GM18505 (cell line): ENCODE results near the gene SDK1.

Experiments used
- ATAC-seq: cut with Tn5 transposase; IDR thresholded peaks from one replicate; pipeline ENCODE4 v1.9.1; 2021; ENCODE audit not compliant: unreplicated experiment
- POLR2A ChIP-seq: IDR thresholded peaks from 4 replicates; pipeline ENCODE4 v1.6.1; 2011; ENCODE audit warnings: borderline replicate concordance; ENCODE audit not compliant: insufficient read depth, insufficient read length; ENCODE audit errors: extremely low read depth

SDK1 gene

DNA sequence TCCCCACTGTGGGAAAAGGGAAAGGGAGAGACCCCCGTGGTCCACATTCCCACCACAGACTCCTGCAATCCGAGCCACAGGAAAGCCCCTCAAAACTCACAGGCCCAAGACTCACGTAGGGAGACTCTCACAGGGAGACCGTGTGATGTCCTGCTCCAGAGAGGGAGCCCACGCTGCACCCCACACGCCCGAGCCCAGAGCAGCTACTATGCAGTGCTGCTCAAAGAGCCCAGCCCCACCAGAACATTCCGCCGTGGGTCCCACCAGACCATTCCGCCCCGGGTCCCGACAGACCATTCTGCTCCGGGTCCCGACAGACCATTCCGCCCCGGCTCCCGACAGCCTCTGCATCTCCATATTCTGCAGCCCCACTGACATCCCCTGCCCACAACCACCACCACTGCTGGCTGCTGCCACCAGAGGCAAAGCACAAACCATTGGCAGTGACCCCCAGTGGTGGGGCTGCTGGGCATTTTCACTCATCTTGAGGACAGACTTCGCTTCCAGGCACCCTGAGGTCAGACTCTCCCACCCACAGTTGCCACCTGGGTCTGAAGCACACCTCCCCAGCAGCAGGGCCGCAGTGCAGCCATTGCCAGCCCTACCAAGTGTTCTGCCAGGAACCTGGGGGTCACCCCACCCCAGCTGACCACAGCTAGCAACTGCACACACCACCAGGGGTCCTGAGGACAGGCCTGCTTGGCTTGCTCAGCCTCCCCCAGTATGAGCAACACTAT, 755.7 kb downstream of the SDK1 start:
- TF ChIP-seq POLR2A: no peak
- no peak for ATAC-seq

DNA sequence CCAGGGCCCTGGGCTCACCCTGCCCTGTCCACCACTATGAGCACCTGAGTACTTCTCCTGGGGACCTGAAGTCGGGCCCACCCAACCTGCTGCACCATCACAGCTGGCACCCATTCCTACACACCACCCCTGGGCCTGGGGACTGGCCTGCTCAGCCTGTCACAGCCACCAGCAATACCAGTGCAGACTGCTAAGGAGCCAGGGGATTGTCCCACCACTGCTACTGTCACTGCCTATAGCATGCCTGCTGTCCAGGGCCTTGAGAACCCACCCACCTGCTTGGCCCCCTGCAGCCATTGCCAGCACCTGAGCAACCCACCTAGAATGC, 756.2 kb downstream of the SDK1 start:
- TF ChIP-seq POLR2A: no peak
- no peak for ATAC-seq

DNA sequence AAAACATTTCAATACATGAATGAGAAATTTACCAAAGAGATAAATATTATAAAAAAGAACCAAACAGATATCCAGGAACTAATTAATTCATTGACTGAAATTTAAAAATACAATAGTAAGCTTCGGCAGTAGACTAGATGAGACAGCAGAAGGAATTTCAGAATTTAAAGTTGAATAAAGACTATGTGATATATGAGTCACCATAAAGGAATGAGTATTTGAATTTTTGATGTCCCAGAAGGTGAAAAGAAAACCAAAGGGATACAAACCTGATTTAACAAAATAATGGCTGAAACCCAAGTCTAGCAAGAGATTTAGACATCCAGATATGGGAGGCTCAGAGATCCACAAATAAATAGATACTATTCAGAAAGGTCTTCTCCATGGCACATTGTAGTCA, 757.1 kb downstream of the SDK1 start:
- ATAC-seq: no peak
- no peak for TF ChIP-seq POLR2A

GRCh38 chr7:4065190-4065589, 764.1 kb downstream of the SDK1 start:
- no peak for TF ChIP-seq POLR2A
- ATAC-seq: no peak

GRCh38 chr7:4066206-4066605, 765.2 kb downstream of the SDK1 start:
- TF ChIP-seq POLR2A: no peak
- ATAC-seq: no peak

DNA sequence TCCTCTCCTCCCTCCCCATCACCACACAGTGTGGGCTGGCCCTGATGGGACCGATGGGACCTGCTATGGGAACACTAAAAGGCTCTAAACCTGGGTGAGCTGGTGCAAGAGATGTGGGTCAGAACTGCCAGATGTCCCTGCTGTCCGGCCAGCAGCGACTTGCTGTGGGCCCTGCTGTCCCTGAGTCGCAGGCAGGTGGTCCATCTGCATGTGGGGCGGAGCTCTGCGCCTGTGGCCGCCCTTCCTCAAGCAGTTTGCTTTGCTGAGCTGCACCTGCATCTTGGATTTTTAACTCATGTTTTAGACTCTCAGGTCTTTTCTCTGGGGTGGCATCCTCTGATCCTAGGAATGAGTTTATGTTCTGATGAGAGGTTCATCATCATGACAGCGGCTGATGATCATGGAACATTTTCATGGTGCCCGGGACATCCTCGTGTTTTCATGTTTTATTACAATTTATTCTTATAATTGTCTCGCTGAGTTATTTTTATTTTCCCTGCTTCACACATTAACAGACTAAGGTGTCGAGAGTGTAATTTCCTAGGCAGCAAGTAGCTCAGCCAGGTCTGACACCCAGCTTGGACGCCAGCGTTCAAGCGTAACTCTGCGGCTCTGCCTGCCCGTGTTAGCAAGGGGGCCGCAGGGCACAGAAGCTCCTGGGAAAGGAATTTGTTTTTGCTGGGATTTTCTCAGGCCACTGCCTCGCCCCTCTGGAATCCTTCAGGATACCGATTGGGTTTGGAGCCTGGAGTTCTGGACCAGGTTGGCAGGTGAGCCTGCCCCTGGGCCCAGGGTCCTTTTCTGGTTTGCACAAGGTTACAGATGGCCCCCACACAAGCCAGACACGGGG, 765.8 kb downstream of the SDK1 start:
- no peak for TF ChIP-seq POLR2A
- ATAC-seq: no peak

DNA sequence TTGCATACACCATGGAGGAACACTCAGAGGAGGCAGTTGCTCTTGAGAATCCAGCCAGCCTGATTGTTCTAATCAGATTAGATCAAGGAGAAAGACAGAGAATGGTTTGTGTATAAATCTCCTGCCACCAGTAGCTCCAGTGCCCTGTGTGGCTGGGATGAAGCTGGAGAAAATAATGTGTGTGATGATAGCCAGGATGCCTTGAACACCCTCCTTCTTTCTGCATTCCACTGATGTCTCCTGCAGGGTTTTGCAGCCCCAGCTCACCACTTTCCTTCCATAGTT, 766.4 kb downstream of the SDK1 start:
- no peak for TF ChIP-seq POLR2A
- ATAC-seq: no peak

GRCh38 chr7:4067874-4068273, 766.8 kb downstream of the SDK1 start:
- TF ChIP-seq POLR2A: no peak
- no peak for ATAC-seq

- no peak for ATAC-seq
- no peak for TF ChIP-seq POLR2A
Observed at GRCh38 chr7:4068286-4068685, 767.2 kb downstream of the SDK1 start.

- TF ChIP-seq POLR2A: no peak
- no peak for ATAC-seq
Observed at GRCh38 chr7:4069268-4070095, 768.4 kb downstream of the SDK1 start.

DNA sequence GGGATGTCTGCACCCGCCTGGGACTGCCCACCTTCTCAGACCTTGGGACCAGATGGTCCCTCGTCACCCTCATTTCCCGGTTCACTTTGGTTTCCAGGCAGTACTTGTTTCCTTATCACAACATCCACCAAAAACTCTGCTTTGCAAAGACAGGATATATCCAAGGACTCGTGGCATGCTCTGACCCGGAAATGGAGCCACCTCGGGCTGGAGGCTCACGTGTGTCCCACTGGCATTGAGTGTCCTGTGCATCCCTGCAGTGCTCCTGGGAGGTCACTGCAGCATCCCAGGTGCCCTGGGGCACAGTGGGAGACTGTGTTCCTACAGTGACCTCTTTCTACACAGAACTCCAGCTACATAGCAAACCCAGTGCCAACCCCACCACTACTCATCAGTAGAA, 769.2 kb downstream of the SDK1 start:
- ATAC-seq: no peak
- no peak for TF ChIP-seq POLR2A

GRCh38 chr7:4071370-4072058, 770.5 kb downstream of the SDK1 start:
- no peak for TF ChIP-seq POLR2A
- ATAC-seq: no peak
